ENCODE data around the gene CFAP57. TPM values are rescaled to one million over a fixed set of nuclear protein-coding genes. Genes with fewer than 3 reads are reported as not detected.
A peak's percentile ranks its signal among the peaks of the same experiment; 100 is the strongest.

The CFAP57 gene
- total and polyA plus RNA-seq, 2 experiments from 2014 or later: 0.09 TPM; not detected in 1

DNA sequence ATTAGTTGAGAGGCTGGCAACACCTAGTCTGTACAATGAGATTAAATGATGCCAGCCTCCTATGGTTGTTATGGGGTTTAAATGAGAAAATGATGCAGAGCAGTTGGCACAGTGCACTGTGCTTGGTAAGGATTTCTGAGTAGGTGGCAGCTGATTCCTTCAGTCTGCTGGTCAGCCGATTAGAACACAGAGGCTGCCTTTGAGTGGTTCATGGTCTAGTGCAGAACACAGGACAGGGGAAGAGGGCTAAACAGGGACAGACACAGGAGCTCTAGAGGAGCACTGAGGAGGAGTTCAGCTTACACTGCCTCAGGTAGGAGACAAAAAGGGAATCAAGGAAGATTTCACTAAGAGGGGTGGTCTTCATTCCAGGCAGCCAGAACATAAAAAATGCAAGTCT, 130.1 kb downstream of the CFAP57 start:
- TF ChIP-seq, protein P1, sequence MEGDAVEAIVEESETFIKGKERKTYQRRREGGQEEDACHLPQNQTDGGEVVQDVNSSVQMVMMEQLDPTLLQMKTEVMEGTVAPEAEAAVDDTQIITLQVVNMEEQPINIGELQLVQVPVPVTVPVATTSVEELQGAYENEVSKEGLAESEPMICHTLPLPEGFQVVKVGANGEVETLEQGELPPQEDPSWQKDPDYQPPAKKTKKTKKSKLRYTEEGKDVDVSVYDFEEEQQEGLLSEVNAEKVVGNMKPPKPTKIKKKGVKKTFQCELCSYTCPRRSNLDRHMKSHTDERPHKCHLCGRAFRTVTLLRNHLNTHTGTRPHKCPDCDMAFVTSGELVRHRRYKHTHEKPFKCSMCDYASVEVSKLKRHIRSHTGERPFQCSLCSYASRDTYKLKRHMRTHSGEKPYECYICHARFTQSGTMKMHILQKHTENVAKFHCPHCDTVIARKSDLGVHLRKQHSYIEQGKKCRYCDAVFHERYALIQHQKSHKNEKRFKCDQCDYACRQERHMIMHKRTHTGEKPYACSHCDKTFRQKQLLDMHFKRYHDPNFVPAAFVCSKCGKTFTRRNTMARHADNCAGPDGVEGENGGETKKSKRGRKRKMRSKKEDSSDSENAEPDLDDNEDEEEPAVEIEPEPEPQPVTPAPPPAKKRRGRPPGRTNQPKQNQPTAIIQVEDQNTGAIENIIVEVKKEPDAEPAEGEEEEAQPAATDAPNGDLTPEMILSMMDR (IDR thresholded peaks at IDR 0.05; ENCODE audit: low read depth, low read length): no peak
- Histone ChIP-seq H3K27me3 (no peaks in the 10 kb centered on the region), H3K4me3 (no peak overlapping the region), H3K27ac (no peak overlapping the region), H3K36me3 (no peaks in the 10 kb centered on the region), H3K4me1 (ENCODE audit: low read depth) (no peaks in the 10 kb centered on the region), H3K9me3 (ENCODE audit: low read depth) (no peaks in the 10 kb centered on the region)
- no peak for DNase-seq (ENCODE audit: low read depth in 1 of 2, low spot score in 1 of 2)

DNA sequence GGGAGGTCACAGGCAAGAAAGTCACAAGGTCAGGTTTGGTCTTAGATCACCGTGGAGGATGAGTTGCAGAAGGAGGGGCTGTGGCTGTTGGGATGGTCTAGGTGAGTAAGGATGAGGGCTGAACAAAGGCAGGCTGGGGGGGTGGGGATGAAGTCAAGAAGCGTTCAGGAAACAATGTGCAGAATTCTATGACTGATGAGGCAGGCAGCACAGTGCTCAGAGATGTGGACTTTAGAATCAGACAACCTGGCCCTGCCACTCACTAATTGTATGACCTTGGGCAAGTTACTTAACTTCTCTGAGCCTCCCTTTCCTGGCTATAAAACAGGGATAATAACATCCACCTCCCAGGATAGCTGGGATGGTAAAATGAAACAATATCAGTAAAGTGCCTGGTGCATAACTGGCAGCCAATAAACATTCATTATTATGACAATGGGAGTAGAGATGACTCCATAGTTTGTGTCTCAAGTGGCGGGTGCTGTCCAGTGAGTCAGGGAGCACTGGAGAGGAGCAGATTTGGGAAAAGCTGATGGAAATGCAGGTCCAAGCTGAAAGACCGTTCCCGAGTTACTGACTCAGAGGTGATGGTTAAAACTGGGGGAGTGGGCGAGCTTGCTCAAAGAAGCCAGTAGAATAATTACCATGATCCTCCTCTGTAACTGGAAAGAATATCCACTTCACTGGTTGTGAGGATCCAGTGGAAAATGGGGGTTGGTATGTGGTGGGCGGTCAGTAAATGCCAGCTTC, 130.8 kb downstream of the CFAP57 start:
- H3K27ac ChIP-seq: no peak overlapping the region
- H3K36me3 ChIP-seq: no peaks in the 10 kb centered on the region
- H3K9me3 ChIP-seq (ENCODE audit: low read depth): no peaks in the 10 kb centered on the region
- no peaks in the 10 kb centered on the region for H3K4me1 ChIP-seq (ENCODE audit: low read depth)
- TF ChIP-seq, protein P1 (IDR thresholded peaks at IDR 0.05; ENCODE audit: low read depth, low read length): no peak
- no peak for DNase-seq (ENCODE audit: low read depth in 1 of 2, low spot score in 1 of 2)
- H3K27me3 ChIP-seq: no peaks in the 10 kb centered on the region
- no peak overlapping the region for H3K4me3 ChIP-seq

DNA sequence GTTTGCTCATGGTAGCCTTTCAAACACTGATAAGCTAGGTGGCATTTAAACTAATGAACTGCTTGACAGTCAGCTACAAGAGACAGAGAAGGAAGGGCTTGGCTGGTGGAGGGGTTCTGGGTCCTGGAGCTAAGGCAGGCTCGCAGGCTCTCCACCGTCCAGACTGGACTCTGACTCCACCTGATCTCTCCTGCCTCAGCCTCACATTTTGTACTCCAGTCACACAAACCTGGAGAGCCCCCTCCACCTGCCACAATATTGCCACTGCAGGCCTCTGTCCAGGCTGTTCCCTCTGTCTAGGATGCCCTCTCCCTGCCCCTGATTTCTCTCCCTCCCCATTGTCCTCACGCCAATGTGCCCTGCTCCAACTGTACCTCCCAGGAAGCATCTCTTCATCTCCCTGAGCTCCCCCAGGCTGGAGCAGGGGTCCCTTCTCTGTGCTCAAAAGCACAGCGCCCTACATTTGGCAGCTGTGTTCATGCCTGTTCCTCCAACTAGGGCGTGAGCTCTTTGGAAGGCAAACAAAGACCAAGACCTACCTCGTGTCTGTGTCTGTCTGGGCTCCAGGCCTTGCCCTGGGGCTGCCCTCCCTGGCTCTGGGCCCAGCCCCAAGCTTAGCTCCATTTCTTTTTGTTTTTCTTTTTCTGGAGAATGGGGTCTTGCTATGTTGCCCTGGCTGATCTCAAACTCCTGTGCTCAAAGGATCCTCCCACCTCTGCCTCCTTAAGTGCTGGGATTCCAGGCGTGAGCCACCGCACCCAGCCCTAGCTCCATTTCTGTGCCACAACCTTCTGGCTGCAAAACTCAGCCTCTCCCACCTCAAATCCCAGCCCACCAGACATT, 131.6 kb downstream of the CFAP57 start:
- Histone ChIP-seq H3K4me3 (no peak overlapping the region), H3K27ac (no peak overlapping the region), H3K9me3 (ENCODE audit: low read depth) (no peaks in the 10 kb centered on the region), H3K4me1 (ENCODE audit: low read depth) (no peaks in the 10 kb centered on the region), H3K36me3 (no peaks in the 10 kb centered on the region), H3K27me3 (no peaks in the 10 kb centered on the region)
- DNase-seq (ENCODE audit: low read depth in 1 of 2, low spot score in 1 of 2): peak in 1 of 2 donors; percentile 24
- TF ChIP-seq, protein P1 (IDR thresholded peaks at IDR 0.05; ENCODE audit: low read depth, low read length): no peak

Other genes starting within 250 kb of the CFAP57 start
- 714 and 748 TPM in 2 replicates for gene SLC2A1, start 213.5 kb upstream of the CFAP57 start, total RNA-seq
- gene SLC2A1, start 213.5 kb upstream of the CFAP57 start, polyA plus RNA-seq: 215 and 243 TPM in 2 replicates
- 48.2 and 62.5 TPM in 2 replicates for gene EBNA1BP2, start within 50 bp of the CFAP57 start, total RNA-seq
- 60.0 and 65.0 TPM in 2 replicates for gene EBNA1BP2, start within 50 bp of the CFAP57 start, polyA plus RNA-seq
- 2.0 and 2.3 TPM in 2 replicates for gene TMEM125, start 97.7 kb downstream of the CFAP57 start, total RNA-seq
- gene TMEM125, start 97.7 kb downstream of the CFAP57 start, polyA plus RNA-seq: 2.0 and 2.7 TPM in 2 replicates
- 0.12 TPM in 1 of 2 replicates, not detected in the other for gene C1orf210, start 113.3 kb downstream of the CFAP57 start, total RNA-seq
- gene C1orf210, start 113.3 kb downstream of the CFAP57 start, polyA plus RNA-seq: not detected in 2 replicates
- gene TIE1, start 128.7 kb downstream of the CFAP57 start, total RNA-seq: 2.2 and 5.0 TPM in 2 replicates
- 4.3 TPM in 1 of 2 replicates, not detected in the other for gene TIE1, start 128.7 kb downstream of the CFAP57 start, polyA plus RNA-seq
- not detected in 2 replicates for gene MPL, start 165.5 kb downstream of the CFAP57 start, total RNA-seq
- 0.10 TPM in 1 of 2 replicates, not detected in the other for gene MPL, start 165.5 kb downstream of the CFAP57 start, polyA plus RNA-seq
- 14.4 and 134 TPM in 2 replicates for gene CDC20, start 186.7 kb downstream of the CFAP57 start, total RNA-seq
- 18.7 and 163 TPM in 2 replicates for gene CDC20, start 186.7 kb downstream of the CFAP57 start, polyA plus RNA-seq
- gene ELOVL1, start 195.7 kb downstream of the CFAP57 start, total RNA-seq: 18.5 and 24.1 TPM in 2 replicates
- 38.6 and 50.0 TPM in 2 replicates for gene ELOVL1, start 195.7 kb downstream of the CFAP57 start, polyA plus RNA-seq
- 25.5 and 31.3 TPM in 2 replicates for gene MED8, start 217.5 kb downstream of the CFAP57 start, total RNA-seq
- gene MED8, start 217.5 kb downstream of the CFAP57 start, polyA plus RNA-seq: 33.3 and 38.8 TPM in 2 replicates
- gene SZT2, start 217.6 kb downstream of the CFAP57 start, total RNA-seq: 16.5 and 28.2 TPM in 2 replicates
- gene SZT2, start 217.6 kb downstream of the CFAP57 start, polyA plus RNA-seq: 10.3 and 11.5 TPM in 2 replicates

Data from cardiac muscle cell (in vitro differentiated cells and primary cell).